ENCODE data around the gene HDGFL2.

Gene HDGFL2

GRCh38 chr19:4445963-4446703 is 26.0 kb upstream of the HDGFL2 start:
- no peak for DNase-seq

DNA sequence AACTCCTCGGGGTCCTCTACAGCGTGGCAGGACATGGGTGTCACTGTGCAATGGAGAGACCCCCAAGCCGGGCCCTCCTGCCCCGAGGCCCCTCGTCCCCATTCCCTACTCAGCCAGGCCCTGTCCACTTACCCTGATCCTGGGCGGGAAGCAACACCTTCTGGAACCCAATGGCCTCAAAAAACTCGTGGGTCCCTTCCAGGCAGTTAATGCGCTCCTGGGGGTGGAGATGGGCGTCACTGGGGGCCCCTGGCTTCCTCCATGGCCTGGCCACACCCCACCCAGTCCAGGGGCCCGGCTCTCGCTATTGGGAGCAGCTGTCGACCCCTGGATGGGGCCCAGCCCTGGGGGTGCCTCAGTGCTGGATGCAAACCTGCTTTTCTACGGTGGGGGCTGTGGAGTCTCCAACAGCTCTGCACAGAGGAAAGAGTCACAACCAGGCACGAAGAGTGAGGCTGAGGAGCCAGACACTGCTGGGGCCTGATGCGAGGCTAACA is 25.3 kb upstream of the HDGFL2 start:
- DNase-seq: no peak

DNA sequence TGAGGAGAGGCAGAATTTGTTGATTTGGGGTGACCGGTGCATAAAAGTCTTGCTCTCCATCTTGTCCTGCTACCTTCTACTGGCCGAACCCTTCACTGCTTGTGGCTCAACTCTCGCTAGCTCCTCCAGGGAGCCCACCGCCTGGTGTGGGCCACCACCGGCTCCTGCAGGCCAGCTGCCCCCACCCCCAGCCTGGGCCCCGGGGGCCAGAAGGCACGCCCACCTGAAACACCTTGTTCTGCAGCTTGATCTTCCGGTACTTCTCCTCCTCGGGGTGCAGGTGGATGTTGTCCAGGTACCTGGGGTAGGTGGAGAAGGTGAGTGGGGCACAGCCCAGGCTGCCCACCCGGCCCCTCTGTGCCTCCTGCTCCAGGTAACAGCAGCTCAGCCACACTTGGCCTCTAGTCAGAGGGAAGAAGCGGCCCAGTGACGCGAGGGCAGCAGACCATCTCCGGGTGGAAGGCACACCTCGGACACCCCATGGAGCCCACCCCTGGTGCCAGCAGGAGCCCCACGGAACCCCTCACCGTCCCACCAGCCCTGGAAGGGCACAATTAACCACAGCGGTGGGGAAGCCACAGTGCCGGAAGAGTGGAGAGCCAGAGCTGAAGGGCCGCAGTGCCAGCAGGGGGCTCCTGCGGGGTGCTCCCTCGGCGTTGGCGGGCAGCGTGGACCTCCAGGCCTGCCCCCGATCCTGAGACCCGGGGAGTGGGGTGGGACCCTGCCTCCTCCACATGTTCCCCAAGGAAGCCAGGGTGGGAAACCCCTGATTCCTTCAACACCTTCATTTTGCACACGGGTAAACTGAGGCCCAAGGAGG is 24.6 kb upstream of the HDGFL2 start:
- DNase-seq: no peak

DNA sequence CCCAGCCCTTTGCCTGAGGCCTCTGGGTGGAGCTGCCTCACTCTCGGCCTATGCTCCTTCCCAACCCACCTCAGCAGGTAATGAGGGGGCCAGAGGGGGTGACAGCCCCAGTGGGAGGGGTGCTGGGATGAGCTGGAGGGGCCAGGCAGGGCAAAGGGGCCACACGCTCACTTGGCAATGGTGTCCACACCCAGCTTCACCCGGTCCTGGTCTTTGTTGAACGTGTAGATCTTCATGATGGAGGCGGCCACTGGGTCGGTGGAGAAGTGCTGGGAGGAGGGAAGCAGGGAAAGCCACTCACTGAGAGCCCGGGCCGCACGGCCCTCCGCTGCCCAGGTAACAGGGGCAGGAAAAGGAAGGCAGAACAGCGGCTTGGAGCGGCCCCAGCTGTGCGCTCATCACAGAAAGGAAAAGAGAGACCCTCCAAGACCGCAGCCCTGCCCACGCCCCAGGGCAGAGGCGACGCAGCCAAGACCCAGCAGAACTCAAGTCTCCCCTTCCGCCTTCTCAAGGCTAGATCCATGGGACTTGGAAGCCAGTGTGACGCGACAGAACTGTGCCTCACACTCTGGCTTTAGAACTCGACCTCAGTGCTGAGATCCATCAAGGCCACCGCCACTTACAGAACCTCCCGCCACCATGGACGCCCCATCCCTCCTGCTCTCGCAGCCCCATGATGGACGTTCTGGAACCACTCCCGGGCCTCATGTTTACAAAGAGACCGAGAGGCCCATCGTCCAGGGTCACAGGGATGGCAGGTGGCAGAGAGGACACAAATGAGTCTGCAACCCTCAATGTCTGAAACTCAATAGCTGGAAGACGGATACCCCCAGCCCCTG is 23.7 kb upstream of the HDGFL2 start:
- DNase-seq: no peak

DNA sequence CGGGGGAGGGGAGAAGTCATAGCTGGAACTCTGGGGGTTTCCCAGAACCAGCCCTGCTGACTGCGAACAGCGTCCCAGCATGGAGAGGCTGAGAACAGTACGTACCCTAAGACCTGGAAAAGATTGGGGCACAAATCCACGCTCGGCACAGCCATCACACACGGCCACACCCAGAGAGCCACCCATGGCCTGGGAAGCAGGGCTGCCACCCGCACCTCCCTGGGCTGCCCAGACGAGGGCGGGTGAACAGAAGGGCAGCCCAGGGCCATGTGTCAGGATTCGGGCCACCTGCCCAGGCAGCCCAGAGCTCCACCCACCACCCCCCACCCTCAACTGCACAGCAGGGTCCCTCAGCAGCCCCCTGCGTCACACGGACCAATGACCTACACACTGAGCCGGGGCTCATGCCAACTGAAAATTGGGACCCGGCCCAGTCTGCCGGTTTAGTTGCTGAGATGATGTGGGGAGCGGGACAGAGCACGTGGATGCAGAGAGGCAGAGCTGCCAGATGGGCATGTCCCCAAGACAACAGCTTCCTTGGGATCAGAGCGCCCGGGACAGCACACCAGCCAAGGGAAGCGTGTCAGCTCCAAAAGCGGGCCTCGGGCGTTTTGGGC is 23.0 kb upstream of the HDGFL2 start:
- DNase-seq: no peak

DNA sequence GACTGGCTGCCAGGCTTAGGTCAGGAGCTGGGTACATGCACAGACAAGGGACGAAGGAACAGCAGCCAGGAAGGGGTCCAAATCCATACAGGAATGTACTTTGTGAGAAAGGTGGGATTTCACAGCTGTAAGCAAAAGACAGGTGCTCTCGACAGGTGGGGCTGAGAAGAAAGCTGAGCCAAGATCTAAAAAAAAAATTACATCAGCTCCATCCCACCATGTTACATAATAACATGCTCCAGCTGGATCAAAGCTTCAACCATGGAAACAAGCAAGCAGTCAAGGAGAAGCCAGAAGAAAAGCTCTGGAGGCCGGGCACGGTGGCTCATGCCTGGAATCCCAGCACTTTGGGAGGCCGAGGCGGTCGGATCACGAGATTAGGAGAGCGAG is 22.5 kb upstream of the HDGFL2 start:
- no peak for DNase-seq

GRCh38 chr19:4452230-4452990 is 19.7 kb upstream of the HDGFL2 start:
- no peak for DNase-seq

DNA sequence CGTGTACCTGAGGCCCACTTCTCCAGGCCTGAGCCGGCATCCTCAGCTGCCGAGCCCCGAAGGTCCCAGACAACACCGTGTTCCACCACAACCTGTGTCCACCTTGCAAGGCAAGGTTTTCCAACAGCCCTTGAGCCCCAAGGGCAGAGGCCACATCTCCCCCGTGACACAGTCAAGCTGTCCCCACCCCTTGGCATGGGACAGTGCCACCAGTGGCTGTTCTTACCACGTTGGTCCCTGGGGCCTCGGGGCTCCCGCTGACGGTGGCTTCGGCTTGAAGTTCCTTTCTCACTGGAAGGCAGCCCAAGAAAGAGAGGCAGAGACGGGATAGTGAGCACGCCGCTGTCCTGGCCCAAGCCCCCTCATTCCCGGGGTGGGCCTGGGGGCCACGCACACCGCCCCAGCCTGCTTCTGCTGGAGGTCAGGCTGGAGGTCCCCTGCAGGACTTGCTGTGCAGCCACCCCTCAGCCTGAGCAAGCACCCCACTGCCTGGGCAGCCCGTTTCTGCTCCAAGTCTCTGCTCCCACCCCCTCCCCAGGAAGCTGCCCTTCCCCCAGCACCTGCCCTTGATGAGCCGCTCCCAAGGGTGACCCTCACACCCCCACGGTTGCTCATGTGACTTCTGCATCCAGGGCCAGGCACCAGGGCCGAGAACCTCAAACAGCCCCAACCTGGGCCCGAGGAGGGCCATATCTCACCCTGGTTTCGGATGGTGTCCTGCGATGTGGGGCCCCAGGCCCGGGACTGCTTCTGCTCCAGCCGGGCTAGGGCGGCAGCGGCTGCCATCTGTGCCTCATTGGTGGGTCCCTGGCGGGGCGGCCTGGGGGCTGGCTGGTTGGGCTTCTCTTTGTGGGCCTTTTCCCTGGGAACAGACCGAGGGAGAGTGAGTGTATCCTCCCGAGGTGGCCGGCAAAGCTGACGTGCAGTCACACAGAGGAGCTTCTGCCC is 18.6 kb upstream of the HDGFL2 start:
- DNase-seq: no peak

DNA sequence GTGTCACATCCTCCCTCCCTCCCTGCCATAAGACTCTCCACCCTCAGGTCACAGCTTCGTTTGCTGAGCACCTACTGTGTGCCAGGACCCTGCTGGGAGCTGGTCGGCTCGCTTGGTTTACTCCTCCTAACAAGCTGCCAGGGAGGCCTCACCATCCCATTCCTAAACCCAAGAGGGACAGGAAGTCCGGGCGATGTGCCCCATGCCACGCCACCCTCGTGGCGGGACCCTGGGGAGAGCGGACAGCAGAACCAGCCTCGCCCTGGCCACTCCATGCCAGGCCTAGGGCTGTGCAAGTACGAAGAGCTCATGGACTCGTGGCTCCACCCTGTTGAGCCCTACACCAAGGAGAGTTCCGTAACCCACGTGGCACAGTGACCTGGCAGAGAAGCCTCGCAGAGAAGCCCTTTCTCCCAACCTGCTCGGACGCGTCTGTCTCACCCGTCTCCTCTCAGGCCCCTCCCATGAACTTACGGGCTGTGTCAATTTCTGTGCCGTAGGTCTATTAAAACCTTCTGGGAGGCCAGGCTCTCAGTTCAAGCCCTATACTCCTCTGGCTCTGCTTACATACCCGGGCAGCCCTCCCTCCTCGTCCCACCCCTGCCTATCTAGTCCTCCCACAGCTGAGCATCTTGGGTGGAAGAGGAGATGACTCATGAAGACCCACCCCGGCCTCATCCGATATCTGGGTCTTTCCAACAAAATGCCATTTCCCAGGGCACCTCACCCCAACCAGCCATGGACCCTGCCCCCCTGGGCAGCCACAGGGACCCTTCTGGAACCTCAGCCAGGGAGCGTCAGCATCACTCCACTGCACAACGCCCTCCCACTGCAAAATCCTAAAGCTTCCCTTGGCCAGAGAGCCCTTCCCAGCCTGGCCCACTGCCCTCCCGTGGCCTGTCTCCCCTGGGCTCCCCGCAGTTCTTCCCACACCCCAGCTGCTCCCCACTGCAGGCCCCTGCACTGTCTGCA is 17.1 kb upstream of the HDGFL2 start:
- no peak for DNase-seq

DNA sequence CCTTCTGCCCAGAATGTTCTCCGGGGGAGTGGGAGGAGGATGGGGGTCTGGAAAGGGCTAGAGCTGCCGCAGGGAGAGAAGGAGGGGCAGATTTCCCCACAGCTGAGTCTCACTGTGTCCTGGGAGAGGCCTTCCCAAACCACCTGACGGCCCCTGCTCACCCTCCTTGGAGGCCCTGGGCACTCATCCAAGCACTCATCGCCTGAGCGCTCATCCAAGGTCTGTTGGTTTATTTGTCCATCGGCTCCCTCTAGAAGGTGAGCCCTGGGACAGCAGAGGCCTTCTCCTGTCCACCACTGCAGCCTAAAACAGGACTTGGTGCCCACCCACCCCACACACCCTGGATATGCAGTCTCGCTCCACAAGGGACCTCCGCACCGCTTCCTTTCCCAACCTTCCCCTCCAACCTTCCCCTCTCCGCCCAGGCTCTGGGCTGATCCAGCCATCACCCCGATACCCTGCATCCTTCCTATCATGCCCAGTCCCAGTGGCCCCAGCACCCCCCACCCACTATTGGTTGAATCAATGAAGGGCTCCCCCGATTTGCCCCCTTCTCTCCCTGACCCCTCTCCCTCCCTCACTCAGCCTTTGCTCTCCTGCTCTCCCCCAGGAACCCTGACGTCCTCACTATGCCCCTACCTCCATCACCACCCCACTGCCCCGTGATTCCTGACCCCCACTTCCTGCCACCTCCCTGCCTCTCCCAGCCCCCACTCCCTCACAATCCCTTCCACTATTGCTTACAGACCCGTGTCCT is 16.2 kb upstream of the HDGFL2 start:
- no peak for DNase-seq

DNA sequence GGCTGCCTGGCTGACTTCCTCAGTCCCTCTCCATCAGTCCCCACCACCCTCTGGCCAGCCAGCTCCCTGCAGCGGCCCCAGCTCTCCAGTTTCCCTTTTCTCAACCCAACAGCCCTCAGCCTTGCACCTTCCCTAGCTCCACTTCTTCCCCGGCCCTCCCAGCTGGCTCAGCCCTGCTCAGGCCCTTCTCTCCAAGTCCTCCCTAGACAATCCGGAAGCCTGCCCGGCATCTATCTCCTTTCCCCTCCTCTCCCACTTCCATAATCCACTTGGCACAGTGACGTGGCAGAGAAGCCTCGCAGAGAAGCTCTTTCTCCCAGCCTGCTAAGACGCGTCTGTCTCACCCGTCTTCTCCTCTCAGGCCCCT is 15.6 kb upstream of the HDGFL2 start:
- no peak for DNase-seq

DNA sequence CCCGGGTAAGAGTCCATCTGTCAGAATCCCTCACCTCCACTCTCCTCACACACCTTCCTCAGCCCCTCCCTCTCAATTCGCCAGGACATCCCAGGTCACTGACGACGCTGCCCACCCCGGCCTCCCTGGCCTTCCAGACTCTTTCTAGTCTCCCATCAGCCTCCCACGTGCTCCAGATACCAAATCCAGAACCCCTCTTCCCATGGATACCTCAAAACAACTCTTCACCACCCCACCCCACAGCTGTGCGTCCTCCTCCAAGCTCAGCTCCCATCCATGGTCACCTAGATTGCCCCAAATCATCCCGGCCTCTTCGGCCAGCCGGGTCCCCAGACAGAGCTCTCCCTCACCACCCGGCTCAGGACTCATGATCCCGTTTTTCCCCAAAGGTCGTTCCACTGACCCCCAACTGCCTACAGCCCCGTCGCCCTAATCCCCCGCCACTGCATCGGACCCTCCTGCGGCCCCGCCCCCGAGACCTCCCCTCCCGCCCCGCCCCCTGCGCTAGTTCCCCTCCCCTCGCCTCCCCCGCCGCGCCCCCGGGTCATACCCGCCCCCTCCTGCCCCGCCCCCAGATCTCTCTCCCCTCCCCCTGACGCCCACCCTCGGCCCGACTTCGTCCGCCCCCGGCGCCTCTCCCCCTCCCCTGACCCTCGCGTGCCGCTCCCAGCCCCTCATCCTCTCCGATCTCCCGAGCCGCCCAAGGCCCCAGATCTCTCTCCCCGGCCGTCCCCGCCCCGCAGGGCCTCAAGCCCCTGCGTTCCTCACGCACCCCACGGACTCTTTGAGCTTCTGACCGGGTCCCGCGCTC is 15.0 kb upstream of the HDGFL2 start:
- peak in 1 of 2 experiments; percentile 26 for DNase-seq

- DNase-seq: peak; percentile 94 to 97
Measured at GRCh38 chr19:4457654-4458395, 14.3 kb upstream of the HDGFL2 start, which contains the start of gene UBXN6. Gene UBXN6, minus strand, starts transcription at chr19:4457794. Its CDS starts 97 bp downstream, at chr19:4457697.

DNA sequence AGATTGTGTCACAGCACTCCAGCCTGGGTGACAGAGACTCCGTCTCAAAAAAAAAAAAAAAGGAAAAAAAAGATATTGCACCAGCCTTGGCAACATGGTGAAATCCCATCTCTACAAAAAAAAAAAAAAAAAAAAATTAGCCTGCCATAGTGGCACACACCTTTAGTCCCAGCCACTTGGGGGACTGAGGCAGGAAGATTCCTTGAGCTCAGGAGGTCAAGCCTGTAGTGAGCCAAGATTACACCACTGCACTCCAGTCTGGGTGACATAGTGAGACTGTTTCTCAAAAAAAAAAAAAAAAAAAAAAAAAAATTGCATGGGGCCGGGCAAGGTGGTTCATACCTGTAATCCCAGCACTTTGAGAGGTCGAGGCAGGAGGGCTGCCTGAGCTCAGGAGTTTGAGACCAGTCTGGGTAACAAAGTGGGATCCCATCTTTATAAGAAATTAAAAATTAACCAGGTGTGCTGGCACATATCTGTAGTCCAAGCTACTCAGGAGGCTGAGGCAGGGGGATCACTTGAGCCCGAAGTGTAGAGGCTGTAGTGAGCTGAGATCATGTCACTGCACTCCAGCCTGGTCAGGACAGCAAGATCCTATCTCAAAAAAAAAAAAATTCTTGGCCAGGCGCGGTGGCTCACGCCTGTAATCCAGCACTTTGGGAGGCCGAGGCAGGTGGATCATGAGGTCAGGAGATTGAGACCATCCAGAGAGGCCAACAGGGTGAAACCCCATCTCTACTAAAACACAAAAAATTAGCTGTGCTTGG is 7.1 kb upstream of the HDGFL2 start:
- DNase-seq: no peak

- no peak for DNase-seq
Measured at GRCh38 chr19:4467835-4468234, 4.3 kb upstream of the HDGFL2 start.
